HUES64 (cell line): ENCODE data around the gene OR52E5.

ENCODE experiments used
- H3K27ac ChIP-seq: 2 replicates; pipeline ENCODE4 v1.7.0; 2013; ENCODE audit warnings: low read depth, low read length, inconsistent platforms
- H3K27me3 ChIP-seq: 2 replicates; pipeline ENCODE4 v1.6.1; 2013; ENCODE audit warnings: mild to moderate bottlenecking, low read length; ENCODE audit not compliant: insufficient read depth
- H3K36me3 ChIP-seq: 2 replicates; pipeline ENCODE4 v1.6.1; 2013; ENCODE audit warnings: mild to moderate bottlenecking, low read length; ENCODE audit not compliant: insufficient read depth
- H3K4me1 ChIP-seq: 2 replicates; pipeline ENCODE4 v1.6.1; 2013; ENCODE audit warnings: mild to moderate bottlenecking, low read length, moderate library complexity; ENCODE audit not compliant: insufficient read depth
- H3K4me3 ChIP-seq: 2 replicates; pipeline ENCODE4 v1.5.1; 2013; ENCODE audit warnings: mild to moderate bottlenecking, low read length, moderate library complexity
- H3K9ac ChIP-seq: 2 replicates; pipeline ENCODE4 v1.6.1; 2013; ENCODE audit warnings: mild to moderate bottlenecking, low read depth, low read length
- H3K9me3 ChIP-seq: 2 replicates; pipeline ENCODE4 v1.6.1; 2013; ENCODE audit warnings: low read depth, low read length; ENCODE audit not compliant: insufficient read depth
- WGBS: fragments of 150-250, 120-280 bp; methylation state at CpG from one replicate; pipeline ENCODE4 v1.1.7; 2013; ENCODE audit warnings: missing lambda C conversion rate; 5-methylcytosine and 5-hydroxymethylcytosine counted together

Gene OR52E5

GRCh38 chr11:5933116-5933515 is 40.1 kb downstream of the OR52E5 start:
- Histone ChIP-seq H3K9ac (no peak overlapping the region), H3K4me3 (no peak overlapping the region), H3K27me3 (no peaks in the 10 kb centered on the region), H3K36me3 (no peaks in the 10 kb centered on the region), H3K4me1 (no peaks in the 10 kb centered on the region), H3K27ac (no peak overlapping the region), H3K9me3 (no peaks in the 10 kb centered on the region; the same call in 1 of the 2 replicates)
- 96% methylated on average over 10 of the region's 10 CpGs for WGBS

GRCh38 chr11:5937868-5938602 is 45.0 kb downstream of the OR52E5 start:
- WGBS = 91% methylated on average over 39 of the region's 39 CpGs
- H3K27ac ChIP-seq = no peak overlapping the region

GRCh38 chr11:5938603-5938965 is 45.6 kb downstream of the OR52E5 start:
- Histone ChIP-seq H3K27ac (no peak overlapping the region), H3K4me1 (no peaks in the 10 kb centered on the region), H3K27me3 (no peaks in the 10 kb centered on the region), H3K36me3 (no peaks in the 10 kb centered on the region), H3K9ac (no peak overlapping the region), H3K9me3 (no peaks in the 10 kb centered on the region), H3K4me3 (no peak overlapping the region)
- 96% methylated on average over 21 of the region's 21 CpGs for WGBS

More at GRCh38 chr11:5937868-5938602, 45.0 kb downstream of the OR52E5 start:
- Histone ChIP-seq H3K27me3 (no peaks in the 10 kb centered on the region), H3K4me1 (no peaks in the 10 kb centered on the region), H3K4me3 (no peak overlapping the region), H3K36me3 (no peaks in the 10 kb centered on the region), H3K9me3 (no peaks in the 10 kb centered on the region), H3K9ac (no peak overlapping the region)

GRCh38 chr11:5940748-5941147 is 47.7 kb downstream of the OR52E5 start:
- no peaks in the 10 kb centered on the region for H3K36me3 ChIP-seq
- H3K27ac ChIP-seq = no peak overlapping the region
- no peaks in the 10 kb centered on the region for H3K27me3 ChIP-seq
- no peak overlapping the region for H3K4me3 ChIP-seq
- H3K4me1 ChIP-seq = no peaks in the 10 kb centered on the region
- WGBS = 93% methylated on average over 2 of the region's 2 CpGs
- H3K9me3 ChIP-seq = no peaks in the 10 kb centered on the region
- no peak overlapping the region for H3K9ac ChIP-seq

GRCh38 chr11:5941951-5942350 is 48.9 kb downstream of the OR52E5 start, which contains the start of gene OR56A3:
Gene OR56A3, plus strand, starts transcription at chr11:5942251. Its CDS starts 5,096 bp downstream, at chr11:5947347.
- H3K9me3 ChIP-seq = no peaks in the 10 kb centered on the region
- H3K4me3 ChIP-seq = no peak within 1 kb of the TSS
- H3K27ac ChIP-seq = no peak within 1 kb of the TSS
- no peak within 1 kb of the TSS for H3K9ac ChIP-seq
- no peaks in the 10 kb centered on the region for H3K4me1 ChIP-seq
- H3K36me3 ChIP-seq = no peaks in the 10 kb centered on the region
- no peaks in the 10 kb centered on the region for H3K27me3 ChIP-seq
- WGBS = 100% methylated on average over 3 of the region's 3 CpGs
